ENCODE measurements around the gene RGS2.

The RGS2 gene

GRCh38 chr1:192795916-192796618, 12.8 kb upstream of the RGS2 start:
- Histone ChIP-seq H3K9me3 (ENCODE audit: low read length) (no peaks in the 10 kb centered on the region), H3K9ac (ENCODE audit: low read length) (no peak overlapping the region), H3K27me3 (ENCODE audit: control insufficient read depth in 1 of 2, insufficient read depth in 2 of 2, low read length in 2 of 2) (no peaks in the 10 kb centered on the region), H3K4me1 (ENCODE audit: insufficient read depth, low read length) (peaks cover 25% of the 10 kb centered on the region), H3K4me3 (ENCODE audit: low read depth in 1 of 2, low read length in 2 of 2) (no peak overlapping the region), H3K36me3 (ENCODE audit: insufficient read depth, low read length) (no peaks in the 10 kb centered on the region), H3K27ac (ENCODE audit: low read depth, low read length) (no peak overlapping the region)

GRCh38 chr1:192797143-192797542, 11.7 kb upstream of the RGS2 start:
- Histone ChIP-seq H3K27ac (ENCODE audit: low read depth, low read length) (no peak overlapping the region), H3K4me3 (ENCODE audit: low read depth in 1 of 2, low read length in 2 of 2) (no peak overlapping the region), H3K9me3 (ENCODE audit: low read length) (no peaks in the 10 kb centered on the region), H3K27me3 (ENCODE audit: control insufficient read depth in 1 of 2, insufficient read depth in 2 of 2, low read length in 2 of 2) (no peaks in the 10 kb centered on the region), H3K4me1 (ENCODE audit: insufficient read depth, low read length) (peaks cover 21% of the 10 kb centered on the region), H3K36me3 (ENCODE audit: insufficient read depth, low read length) (no peaks in the 10 kb centered on the region), H3K9ac (ENCODE audit: low read length) (no peak overlapping the region)

GRCh38 chr1:192797891-192798290, 10.9 kb upstream of the RGS2 start:
- Histone ChIP-seq H3K4me1 (ENCODE audit: insufficient read depth, low read length) (peaks cover 16% of the 10 kb centered on the region), H3K9me3 (ENCODE audit: low read length) (no peaks in the 10 kb centered on the region), H3K9ac (ENCODE audit: low read length) (no peak overlapping the region), H3K36me3 (ENCODE audit: insufficient read depth, low read length) (no peaks in the 10 kb centered on the region), H3K27me3 (ENCODE audit: control insufficient read depth in 1 of 2, insufficient read depth in 2 of 2, low read length in 2 of 2) (no peaks in the 10 kb centered on the region), H3K27ac (ENCODE audit: low read depth, low read length) (no peak overlapping the region), H3K4me3 (ENCODE audit: low read depth in 1 of 2, low read length in 2 of 2) (no peak overlapping the region)

GRCh38 chr1:192801451-192801850, 7.4 kb upstream of the RGS2 start:
- peaks cover 6% of the 10 kb centered on the region for H3K4me1 ChIP-seq (ENCODE audit: insufficient read depth, low read length)
- no peak overlapping the region for H3K9ac ChIP-seq (ENCODE audit: low read length)
- H3K36me3 ChIP-seq (ENCODE audit: insufficient read depth, low read length): no peaks in the 10 kb centered on the region
- H3K9me3 ChIP-seq (ENCODE audit: low read length): no peaks in the 10 kb centered on the region
- H3K27me3 ChIP-seq (ENCODE audit: control insufficient read depth in 1 of 2, insufficient read depth in 2 of 2, low read length in 2 of 2): no peaks in the 10 kb centered on the region
- no peak overlapping the region for H3K4me3 ChIP-seq (ENCODE audit: low read depth in 1 of 2, low read length in 2 of 2)
- no peak overlapping the region for H3K27ac ChIP-seq (ENCODE audit: low read depth, low read length)

- Histone ChIP-seq H3K27me3 (ENCODE audit: control insufficient read depth in 1 of 2, insufficient read depth in 2 of 2, low read length in 2 of 2) (no peaks in the 10 kb centered on the region), H3K9ac (ENCODE audit: low read length) (no peak overlapping the region)
Observed at GRCh38 chr1:192802406-192802805, 6.4 kb upstream of the RGS2 start.

GRCh38 chr1:192803501-192803900, 5.3 kb upstream of the RGS2 start:
- Histone ChIP-seq H3K9me3 (ENCODE audit: low read length) (no peaks in the 10 kb centered on the region), H3K9ac (ENCODE audit: low read length) (no peak overlapping the region), H3K27me3 (ENCODE audit: control insufficient read depth in 1 of 2, insufficient read depth in 2 of 2, low read length in 2 of 2) (no peaks in the 10 kb centered on the region), H3K4me3 (ENCODE audit: low read depth in 1 of 2, low read length in 2 of 2) (no peak overlapping the region), H3K27ac (ENCODE audit: low read depth, low read length) (no peak overlapping the region), H3K4me1 (ENCODE audit: insufficient read depth, low read length) (peaks cover 10% of the 10 kb centered on the region), H3K36me3 (ENCODE audit: insufficient read depth, low read length) (no peaks in the 10 kb centered on the region)

More at GRCh38 chr1:192802406-192802805, 6.4 kb upstream of the RGS2 start:
- Histone ChIP-seq H3K4me3 (ENCODE audit: low read depth in 1 of 2, low read length in 2 of 2) (no peak overlapping the region), H3K27ac (ENCODE audit: low read depth, low read length) (no peak overlapping the region), H3K36me3 (ENCODE audit: insufficient read depth, low read length) (no peaks in the 10 kb centered on the region), H3K9me3 (ENCODE audit: low read length) (no peaks in the 10 kb centered on the region), H3K4me1 (ENCODE audit: insufficient read depth, low read length) (peaks cover 8% of the 10 kb centered on the region)

- Histone ChIP-seq H3K4me1 (ENCODE audit: insufficient read depth, low read length) (peaks cover 4% of the 10 kb centered on the region), H3K9ac (ENCODE audit: low read length) (no peak overlapping the region), H3K27me3 (ENCODE audit: control insufficient read depth in 1 of 2, insufficient read depth in 2 of 2, low read length in 2 of 2) (no peaks in the 10 kb centered on the region), H3K9me3 (ENCODE audit: low read length) (no peaks in the 10 kb centered on the region), H3K27ac (ENCODE audit: low read depth, low read length) (no peak overlapping the region), H3K36me3 (ENCODE audit: insufficient read depth, low read length) (peaks cover 15% of the 10 kb centered on the region), H3K4me3 (ENCODE audit: low read depth in 1 of 2, low read length in 2 of 2) (no peak overlapping the region)
Observed at GRCh38 chr1:192805832-192806323, 3.0 kb upstream of the RGS2 start.

GRCh38 chr1:192807211-192808162, 1.4 kb upstream of the RGS2 start:
- Histone ChIP-seq H3K4me3 (ENCODE audit: low read depth in 1 of 2, low read length in 2 of 2) (peak overlapping the region; percentile 97 to 99), H3K27me3 (ENCODE audit: control insufficient read depth in 1 of 2, insufficient read depth in 2 of 2, low read length in 2 of 2) (no peaks in the 10 kb centered on the region), H3K27ac (ENCODE audit: low read depth, low read length) (peak overlapping the region; percentile 94), H3K4me1 (ENCODE audit: insufficient read depth, low read length) (peaks cover 4% of the 10 kb centered on the region), H3K36me3 (ENCODE audit: insufficient read depth, low read length) (peaks cover 27% of the 10 kb centered on the region), H3K9ac (ENCODE audit: low read length) (peak overlapping the region; percentile 98), H3K9me3 (ENCODE audit: low read length) (no peaks in the 10 kb centered on the region)

GRCh38 chr1:192808163-192808517, 699 bp upstream of the RGS2 start:
- peak overlapping the region; percentile 97 to 99 for H3K4me3 ChIP-seq (ENCODE audit: low read depth in 1 of 2, low read length in 2 of 2)
- H3K4me1 ChIP-seq (ENCODE audit: insufficient read depth, low read length): peaks cover 4% of the 10 kb centered on the region
- H3K27me3 ChIP-seq (ENCODE audit: control insufficient read depth in 1 of 2, insufficient read depth in 2 of 2, low read length in 2 of 2): no peaks in the 10 kb centered on the region
- peak overlapping the region; percentile 98 for H3K9ac ChIP-seq (ENCODE audit: low read length)
- peaks cover 29% of the 10 kb centered on the region for H3K36me3 ChIP-seq (ENCODE audit: insufficient read depth, low read length)
- H3K27ac ChIP-seq (ENCODE audit: low read depth, low read length): peak overlapping the region; percentile 94
- no peaks in the 10 kb centered on the region for H3K9me3 ChIP-seq (ENCODE audit: low read length)

GRCh38 chr1:192809307-192810252, 741 bp downstream of the RGS2 start:
- Histone ChIP-seq H3K36me3 (ENCODE audit: insufficient read depth, low read length) (peaks cover 29% of the 10 kb centered on the region), H3K9me3 (ENCODE audit: low read length) (no peaks in the 10 kb centered on the region), H3K27ac (ENCODE audit: low read depth, low read length) (peak overlapping the region; percentile 94), H3K9ac (ENCODE audit: low read length) (peak overlapping the region; percentile 94), H3K4me3 (ENCODE audit: low read depth in 1 of 2, low read length in 2 of 2) (peak overlapping the region; percentile 97 to 99), H3K27me3 (ENCODE audit: control insufficient read depth in 1 of 2, insufficient read depth in 2 of 2, low read length in 2 of 2) (no peaks in the 10 kb centered on the region), H3K4me1 (ENCODE audit: insufficient read depth, low read length) (peaks cover 11% of the 10 kb centered on the region)
